ENCODE data around the gene NMT1. TPM values are rescaled to one million over a fixed set of nuclear protein-coding genes. Genes with fewer than 3 reads are reported as not detected.

NMT1 gene
- total and polyA plus RNA-seq, 2 of the 13 experiments (the other 11 are each of a cell fraction or from before 2014, with no cell fraction given): 75.7 to 142 TPM

GRCh38 chr17:45101883-45102811, 41.0 kb downstream of the NMT1 start (continued):
- TF ChIP-seq, protein P1, sequence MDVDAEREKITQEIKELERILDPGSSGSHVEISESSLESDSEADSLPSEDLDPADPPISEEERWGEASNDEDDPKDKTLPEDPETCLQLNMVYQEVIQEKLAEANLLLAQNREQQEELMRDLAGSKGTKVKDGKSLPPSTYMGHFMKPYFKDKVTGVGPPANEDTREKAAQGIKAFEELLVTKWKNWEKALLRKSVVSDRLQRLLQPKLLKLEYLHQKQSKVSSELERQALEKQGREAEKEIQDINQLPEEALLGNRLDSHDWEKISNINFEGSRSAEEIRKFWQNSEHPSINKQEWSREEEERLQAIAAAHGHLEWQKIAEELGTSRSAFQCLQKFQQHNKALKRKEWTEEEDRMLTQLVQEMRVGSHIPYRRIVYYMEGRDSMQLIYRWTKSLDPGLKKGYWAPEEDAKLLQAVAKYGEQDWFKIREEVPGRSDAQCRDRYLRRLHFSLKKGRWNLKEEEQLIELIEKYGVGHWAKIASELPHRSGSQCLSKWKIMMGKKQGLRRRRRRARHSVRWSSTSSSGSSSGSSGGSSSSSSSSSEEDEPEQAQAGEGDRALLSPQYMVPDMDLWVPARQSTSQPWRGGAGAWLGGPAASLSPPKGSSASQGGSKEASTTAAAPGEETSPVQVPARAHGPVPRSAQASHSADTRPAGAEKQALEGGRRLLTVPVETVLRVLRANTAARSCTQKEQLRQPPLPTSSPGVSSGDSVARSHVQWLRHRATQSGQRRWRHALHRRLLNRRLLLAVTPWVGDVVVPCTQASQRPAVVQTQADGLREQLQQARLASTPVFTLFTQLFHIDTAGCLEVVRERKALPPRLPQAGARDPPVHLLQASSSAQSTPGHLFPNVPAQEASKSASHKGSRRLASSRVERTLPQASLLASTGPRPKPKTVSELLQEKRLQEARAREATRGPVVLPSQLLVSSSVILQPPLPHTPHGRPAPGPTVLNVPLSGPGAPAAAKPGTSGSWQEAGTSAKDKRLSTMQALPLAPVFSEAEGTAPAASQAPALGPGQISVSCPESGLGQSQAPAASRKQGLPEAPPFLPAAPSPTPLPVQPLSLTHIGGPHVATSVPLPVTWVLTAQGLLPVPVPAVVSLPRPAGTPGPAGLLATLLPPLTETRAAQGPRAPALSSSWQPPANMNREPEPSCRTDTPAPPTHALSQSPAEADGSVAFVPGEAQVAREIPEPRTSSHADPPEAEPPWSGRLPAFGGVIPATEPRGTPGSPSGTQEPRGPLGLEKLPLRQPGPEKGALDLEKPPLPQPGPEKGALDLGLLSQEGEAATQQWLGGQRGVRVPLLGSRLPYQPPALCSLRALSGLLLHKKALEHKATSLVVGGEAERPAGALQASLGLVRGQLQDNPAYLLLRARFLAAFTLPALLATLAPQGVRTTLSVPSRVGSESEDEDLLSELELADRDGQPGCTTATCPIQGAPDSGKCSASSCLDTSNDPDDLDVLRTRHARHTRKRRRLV (CRISPR knock-in tag; IDR thresholded peaks at IDR 0.05): no peak
- TF ChIP-seq ZNF614 (CRISPR knock-in tag; IDR thresholded peaks at IDR 0.05; ENCODE audit: borderline replicate concordance) (no peak), RELA (CRISPR knock-in tag; IDR thresholded peaks at IDR 0.05) (no peak), ZMAT5 (CRISPR knock-in tag; IDR thresholded peaks at IDR 0.05; ENCODE audit: borderline replicate concordance, low read depth) (no peak), ARNT (IDR thresholded peaks at IDR 0.05) (no peak), ARNT2 (CRISPR knock-in tag; IDR thresholded peaks at IDR 0.05; ENCODE audit: low read depth) (no peak; the same call in 1 of the 2 replicates), ATF1 (CRISPR knock-in tag; IDR thresholded peaks at IDR 0.05) (no peak), PITX1 (CRISPR knock-in tag; IDR thresholded peaks at IDR 0.05) (peak; percentile 38; the same call in 1 of the 2 replicates), KAT7 (CRISPR knock-in tag; IDR thresholded peaks at IDR 0.05; ENCODE audit: borderline replicate concordance) (no peak), RERE (CRISPR knock-in tag; IDR thresholded peaks at IDR 0.05; ENCODE audit: low read depth) (no peak), ZBTB20 (CRISPR knock-in tag; IDR thresholded peaks at IDR 0.05; ENCODE audit: borderline replicate concordance, low read depth) (0 out of 2 replicates have a peak, but pooled peaks have one; percentile 37), HNF1A (IDR thresholded peaks at IDR 0.05; ENCODE audit: low read depth) (no peak), HNF1A (CRISPR knock-in tag; IDR thresholded peaks at IDR 0.05; ENCODE audit: borderline replicate concordance) (no peak)

All from HepG2 (cell line).